ENCODE results near the gene ORMDL3. TPM values are rescaled to one million over a fixed set of nuclear protein-coding genes. Genes with fewer than 3 reads are reported as not detected.

ORMDL3 gene
- polyA plus RNA-seq, 2 of the 4 experiments (the other 2 are of a cell fraction), result 26.9 to 52.1 TPM

DNA sequence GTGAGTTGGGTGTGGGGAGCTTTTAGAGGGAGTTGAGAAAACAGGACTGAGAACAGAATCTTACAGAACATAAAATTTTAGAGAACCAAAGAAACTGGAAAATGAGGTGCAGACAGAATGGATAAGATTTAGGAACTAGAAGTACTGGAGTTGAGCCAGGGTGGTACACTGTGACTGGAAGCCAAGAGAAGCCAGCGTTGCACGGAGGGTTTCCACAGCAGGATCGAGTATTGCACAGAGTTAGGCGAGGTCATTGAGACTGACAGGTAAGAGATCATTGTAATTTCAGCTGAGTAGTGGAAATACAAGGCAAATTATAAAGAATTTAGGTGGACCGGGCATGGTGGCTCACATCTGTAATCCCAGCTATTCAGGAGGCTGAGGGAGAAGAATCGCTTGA is 42.0 kb upstream of the ORMDL3 start:
- ChIA-PET POLR2A (interaction anchor here (1.7 kb wide), 1 partner anchor 11 kb away, joined by 10 read pairs; the partner anchor contains the start of gene PSMD3), CTCF (interaction anchor here (0.6 to 19.9 kb wide), 7 partner anchors 9 to 148 kb away, joined by 3 to 405 read pairs (median 4); partner anchors contain the start of genes GSDMA and PSMD3)
- Histone ChIP-seq H3K4me3 (no peak overlapping the region), H3K27ac (no peak overlapping the region), H3K4me1 (no peaks in the 10 kb centered on the region), H3K4me2 (no peak overlapping the region), H3K9me3 (no peaks in the 10 kb centered on the region)
- ATAC-seq (no peak), DNase-seq (ENCODE audit: low read depth in 1 of 2, low spot score in 1 of 2) (no peak), FAIRE-seq (no peak)
- WGBS (ENCODE audit: missing lambda C conversion rate), result 64% methylated on average over 6 of the region's 6 CpGs
- TF ChIP-seq GATA3 (IDR thresholded peaks at IDR 0.05; ENCODE audit: borderline replicate concordance) (no peak), MAFK (IDR thresholded peaks at IDR 0.05; ENCODE audit: partially characterized antibody) (no peak), NPAS2 (CRISPR knock-in tag; IDR thresholded peaks at IDR 0.05; ENCODE audit: borderline replicate concordance) (no peak), HOXB13 (CRISPR knock-in tag; IDR thresholded peaks at IDR 0.05; ENCODE audit: low read depth) (no peak), MAX (IDR thresholded peaks at IDR 0.05) (no peak), FOSL2 (IDR thresholded peaks at IDR 0.05) (no peak), FOSL2 (CRISPR knock-in tag; IDR thresholded peaks at IDR 0.05) (no peak)
- TF ChIP-seq, protein P1, sequence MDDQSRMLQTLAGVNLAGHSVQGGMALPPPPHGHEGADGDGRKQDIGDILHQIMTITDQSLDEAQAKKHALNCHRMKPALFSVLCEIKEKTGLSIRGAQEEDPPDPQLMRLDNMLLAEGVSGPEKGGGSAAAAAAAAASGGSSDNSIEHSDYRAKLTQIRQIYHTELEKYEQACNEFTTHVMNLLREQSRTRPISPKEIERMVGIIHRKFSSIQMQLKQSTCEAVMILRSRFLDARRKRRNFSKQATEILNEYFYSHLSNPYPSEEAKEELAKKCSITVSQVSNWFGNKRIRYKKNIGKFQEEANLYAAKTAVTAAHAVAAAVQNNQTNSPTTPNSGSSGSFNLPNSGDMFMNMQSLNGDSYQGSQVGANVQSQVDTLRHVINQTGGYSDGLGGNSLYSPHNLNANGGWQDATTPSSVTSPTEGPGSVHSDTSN (IDR thresholded peaks at IDR 0.05), result no peak

- Histone ChIP-seq H3K27ac (no peak overlapping the region), H3K4me2 (no peak overlapping the region), H3K4me1 (no peaks in the 10 kb centered on the region), H3K4me3 (no peak overlapping the region), H3K9me3 (no peaks in the 10 kb centered on the region)
- POLR2A ChIA-PET, result interaction anchor here (1.7 kb wide), 1 partner anchor 12 kb away, joined by 10 read pairs; the partner anchor contains the start of gene PSMD3
- ATAC-seq (no peak), FAIRE-seq (no peak), DNase-seq (ENCODE audit: low read depth in 1 of 2, low spot score in 1 of 2) (no peak)
- WGBS (ENCODE audit: missing lambda C conversion rate), result 39% methylated on average over 2 of the region's 2 CpGs
- CTCF ChIA-PET, result interaction anchor here (0.7 to 19.9 kb wide), 6 partner anchors 9 to 107 kb away, joined by 3 to 405 read pairs (median 4); partner anchors contain the start of genes GSDMA and PSMD3
- TF ChIP-seq HDAC2 (IDR thresholded peaks at IDR 0.05), result no peak
- no peak for TF ChIP-seq CBX8 (IDR thresholded peaks at IDR 0.05)
- TF ChIP-seq, protein P1 (IDR thresholded peaks at IDR 0.05), result no peak
- no peak for TF ChIP-seq SMC3 (IDR thresholded peaks at IDR 0.05)
- no peak for TF ChIP-seq TFCP2L1 (CRISPR knock-in tag; IDR thresholded peaks at IDR 0.05)
- TF ChIP-seq KDM1A (IDR thresholded peaks at IDR 0.05; ENCODE audit: low read depth), result no peak
- TF ChIP-seq BCL3 (IDR thresholded peaks at IDR 0.05), result no peak
- TF ChIP-seq MAFK (IDR thresholded peaks at IDR 0.05; ENCODE audit: partially characterized antibody), result no peak
- TF ChIP-seq RARB (CRISPR knock-in tag; IDR thresholded peaks at IDR 0.05), result no peak
- TF ChIP-seq RAD21 (conservative IDR thresholded peaks at IDR 0.05 in 1 of 2, IDR thresholded peaks at IDR 0.05 in 1 of 2), result no peak
- TF ChIP-seq EHF (CRISPR knock-in tag; IDR thresholded peaks at IDR 0.05), result no peak
These were observed 41.4 kb upstream of the ORMDL3 start for GRCh38 chr17:39968761-39969160.

DNA sequence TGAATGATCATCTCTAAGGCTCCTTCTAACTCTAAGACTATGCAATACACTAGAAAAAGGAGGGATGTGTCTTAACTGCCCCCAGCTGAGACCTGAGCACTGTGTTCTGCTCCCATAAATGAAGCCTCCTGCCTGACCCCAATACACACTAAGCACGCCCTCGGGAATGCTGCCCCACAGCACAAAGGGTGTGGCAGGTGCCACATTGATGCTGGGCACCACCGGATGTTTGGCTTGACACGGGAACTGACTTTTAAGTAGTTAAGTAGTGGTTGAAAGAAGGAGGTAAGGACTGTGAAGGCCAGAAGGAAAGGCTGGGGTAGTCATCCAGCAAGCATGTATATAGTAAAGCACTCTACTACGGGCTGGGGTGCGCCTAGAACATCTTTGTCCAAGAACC is 39.4 kb upstream of the ORMDL3 start:
- Histone ChIP-seq H3K4me2 (no peak overlapping the region), H3K4me1 (no peaks in the 10 kb centered on the region), H3K27ac (no peak overlapping the region), H3K9me3 (no peaks in the 10 kb centered on the region), H3K4me3 (no peak overlapping the region)
- ATAC-seq, result no peak
- CTCF ChIA-PET, result interaction anchor here (0.5 to 19.9 kb wide), 5 partner anchors 7 to 732 kb away, joined by 3 to 405 read pairs (median 7); partner anchors contain the start of genes GSDMA and PSMD3
- no peak for FAIRE-seq
- DNase-seq (ENCODE audit: low read depth in 1 of 2, low spot score in 1 of 2), result no peak
- 41% methylated on average over 6 of the region's 6 CpGs for WGBS (ENCODE audit: missing lambda C conversion rate)
- POLR2A ChIA-PET, result interaction anchor here (1.1 kb wide), 1 partner anchor 146 kb away, joined by 4 read pairs; no protein-coding TSS in a partner anchor
- no peak for TF ChIP-seq BCL3 (IDR thresholded peaks at IDR 0.05)
- no peak for TF ChIP-seq EHMT2 (IDR thresholded peaks at IDR 0.05; ENCODE audit: low read depth)
- TF ChIP-seq NR3C1 (IDR thresholded peaks at IDR 0.05), result no peak
- no peak for TF ChIP-seq POLR2A (IDR thresholded peaks at IDR 0.05; ENCODE audit: low read length)
- TF ChIP-seq CHD4 (IDR thresholded peaks at IDR 0.05; ENCODE audit: borderline replicate concordance), result no peak
- no peak for TF ChIP-seq HES2 (IDR thresholded peaks at IDR 0.05)
- TF ChIP-seq TP53 (CRISPR knock-in tag; IDR thresholded peaks at IDR 0.05), result no peak
- TF ChIP-seq, protein P2, sequence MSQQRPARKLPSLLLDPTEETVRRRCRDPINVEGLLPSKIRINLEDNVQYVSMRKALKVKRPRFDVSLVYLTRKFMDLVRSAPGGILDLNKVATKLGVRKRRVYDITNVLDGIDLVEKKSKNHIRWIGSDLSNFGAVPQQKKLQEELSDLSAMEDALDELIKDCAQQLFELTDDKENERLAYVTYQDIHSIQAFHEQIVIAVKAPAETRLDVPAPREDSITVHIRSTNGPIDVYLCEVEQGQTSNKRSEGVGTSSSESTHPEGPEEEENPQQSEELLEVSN (IDR thresholded peaks at IDR 0.05; ENCODE audit: borderline replicate concordance, low read depth), result no peak
- no peak for TF ChIP-seq RFX5 (IDR thresholded peaks at IDR 0.05)
- TF ChIP-seq FOSL2 (IDR thresholded peaks at IDR 0.05), result no peak
- no peak for TF ChIP-seq FOSL2 (CRISPR knock-in tag; IDR thresholded peaks at IDR 0.05)

Data from A549 (cell line).